ENCODE measurements around the gene UTS2B.

The UTS2B gene, protein sequence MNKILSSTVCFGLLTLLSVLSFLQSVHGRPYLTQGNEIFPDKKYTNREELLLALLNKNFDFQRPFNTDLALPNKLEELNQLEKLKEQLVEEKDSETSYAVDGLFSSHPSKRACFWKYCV

DNA sequence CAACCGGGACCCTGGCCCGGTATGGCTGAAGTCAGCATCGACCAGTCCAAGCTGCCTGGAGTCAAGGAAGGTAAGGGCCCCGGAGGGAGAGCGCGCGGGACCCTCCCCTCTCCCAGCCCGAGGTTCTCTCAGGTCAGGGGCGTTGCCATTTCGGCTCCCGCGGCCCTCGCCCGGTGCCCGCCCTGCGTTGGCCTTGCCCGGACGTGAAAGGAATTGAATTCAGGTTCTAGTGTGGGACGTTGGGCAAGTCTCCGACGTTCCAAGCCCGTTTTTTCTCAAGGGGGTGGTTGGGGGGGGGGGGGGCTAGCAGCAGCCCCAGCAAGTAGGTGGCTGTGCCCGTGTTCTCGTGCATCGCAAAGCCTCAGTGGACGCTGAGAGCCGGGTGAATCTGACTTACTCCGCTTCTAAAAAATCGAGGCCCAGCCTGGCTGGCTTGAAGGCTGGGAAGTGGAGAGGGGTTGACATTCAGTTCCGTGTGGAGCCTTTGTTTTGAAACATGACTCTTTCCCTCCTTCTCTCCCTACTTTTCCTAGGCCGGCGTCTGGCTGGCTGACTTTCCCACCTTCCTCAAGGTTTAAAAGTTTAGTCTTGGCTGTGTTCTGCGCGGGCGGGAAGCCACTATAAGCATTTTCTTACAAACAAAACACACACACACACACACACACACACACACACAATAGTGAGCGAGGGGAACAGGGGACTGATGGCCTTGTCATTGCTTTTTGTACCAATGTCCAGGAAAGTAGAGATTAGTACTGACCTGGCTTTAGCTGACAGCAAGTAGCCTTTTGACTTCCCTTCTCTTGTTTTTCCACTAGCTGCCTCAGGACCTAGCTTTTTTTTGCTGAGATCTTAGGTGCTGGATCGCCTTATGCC is at the start of gene UTS2B:
TSS of gene UTS2B (minus strand) at position 873 of the 876 bp plus-strand sequence. CDS start 48,337 bp downstream, outside the sequence.
- DNase-seq: no peak

DNA sequence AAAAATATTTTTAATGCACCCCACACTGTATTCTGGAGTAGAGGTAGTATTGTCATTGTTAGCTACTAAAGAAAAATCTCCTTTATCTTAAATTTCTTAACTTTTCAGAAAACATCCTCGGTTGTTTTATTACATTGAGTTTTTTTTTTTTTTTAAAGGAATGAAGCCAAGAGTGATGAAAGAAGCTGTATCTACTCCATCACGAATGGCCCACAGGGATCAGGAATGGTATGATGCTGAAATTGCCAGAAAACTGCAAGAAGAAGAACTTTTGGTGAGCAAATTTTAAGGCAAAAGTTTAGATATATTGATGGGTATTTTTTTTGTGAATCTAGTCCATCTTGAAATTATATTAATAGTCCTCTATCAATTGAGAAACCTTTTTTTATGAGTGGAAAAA is 49.7 kb upstream of the UTS2B start:
- no peak for DNase-seq

DNA sequence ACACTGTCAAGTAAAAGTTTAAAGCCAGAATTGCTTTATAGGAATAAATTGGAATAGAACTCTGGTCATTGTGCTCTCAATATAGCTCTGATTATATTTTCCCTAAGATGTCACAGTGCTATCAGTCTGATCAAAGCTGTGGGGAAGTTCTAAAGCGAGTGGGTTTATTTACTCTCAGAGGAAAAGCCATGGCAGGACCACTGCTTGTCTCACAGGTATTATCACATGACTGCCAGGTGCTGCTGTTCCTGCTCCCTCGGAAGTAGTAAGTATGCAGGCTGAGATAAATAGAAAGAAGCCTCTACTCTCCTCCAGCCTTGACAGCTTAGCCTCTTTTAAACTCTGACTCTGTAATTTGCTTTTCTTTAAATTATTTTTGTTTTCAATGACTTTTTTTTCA is 49.1 kb upstream of the UTS2B start:
- no peak for DNase-seq

DNA sequence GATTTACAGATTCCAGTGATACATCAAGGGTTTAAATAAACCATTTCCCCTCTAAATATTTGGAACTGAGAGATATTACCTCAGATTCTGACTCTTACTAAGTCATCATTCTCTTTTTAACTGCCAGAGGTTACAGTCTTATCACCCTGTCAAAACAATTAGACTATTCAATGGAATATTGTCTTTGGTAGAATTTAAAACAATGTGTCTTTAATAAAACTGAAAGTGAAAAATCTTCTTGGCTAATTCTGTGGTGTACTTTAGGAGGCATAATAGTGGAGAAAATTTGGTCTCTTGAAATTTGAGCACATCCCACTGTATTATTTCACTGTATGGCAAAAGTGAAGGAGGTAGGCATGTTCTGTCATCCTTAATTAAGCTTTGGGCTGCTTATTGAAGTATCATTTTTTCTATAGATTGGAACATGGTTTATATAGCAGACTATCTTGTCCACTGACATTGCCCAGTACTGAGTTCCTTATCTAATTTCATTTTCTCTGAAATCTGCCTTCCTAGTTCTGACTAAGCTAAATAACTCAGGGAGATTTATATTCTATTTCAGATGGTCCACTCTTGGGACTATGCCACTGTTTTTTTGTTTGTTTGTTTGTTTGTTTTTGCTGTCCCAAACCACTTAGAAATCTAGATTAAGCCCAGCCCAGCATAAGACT is 48.0 kb upstream of the UTS2B start:
- no peak for DNase-seq

DNA sequence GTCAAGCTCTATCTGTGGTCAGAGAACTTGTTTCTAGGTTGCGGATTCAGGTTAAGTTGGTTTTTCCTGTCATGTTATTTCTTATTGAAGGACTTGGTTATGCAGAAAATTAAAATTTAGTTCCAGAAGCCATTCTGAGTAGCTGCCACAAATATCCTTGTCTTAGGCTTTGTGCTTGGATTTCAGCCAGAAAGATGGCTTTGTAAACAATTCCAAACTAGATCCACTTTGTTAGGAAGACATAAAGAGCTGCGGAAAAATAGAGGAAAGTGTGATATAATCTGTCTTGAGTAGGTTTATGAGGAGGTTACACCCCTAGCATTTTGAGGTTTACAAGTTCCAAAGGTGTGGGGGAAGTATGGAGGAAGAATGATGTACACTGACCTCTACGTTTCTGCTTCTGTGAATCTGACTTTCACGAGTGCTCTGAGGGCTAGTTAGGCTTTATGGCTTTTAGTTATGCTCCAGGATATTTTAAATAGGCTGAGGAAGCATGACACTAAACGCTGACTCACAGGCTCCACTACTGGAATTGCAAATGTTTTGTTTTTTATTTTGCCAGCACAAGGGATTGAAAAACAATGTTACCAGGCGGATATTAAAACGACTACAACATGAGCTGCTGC is 46.3 kb upstream of the UTS2B start:
- DNase-seq: no peak

DNA sequence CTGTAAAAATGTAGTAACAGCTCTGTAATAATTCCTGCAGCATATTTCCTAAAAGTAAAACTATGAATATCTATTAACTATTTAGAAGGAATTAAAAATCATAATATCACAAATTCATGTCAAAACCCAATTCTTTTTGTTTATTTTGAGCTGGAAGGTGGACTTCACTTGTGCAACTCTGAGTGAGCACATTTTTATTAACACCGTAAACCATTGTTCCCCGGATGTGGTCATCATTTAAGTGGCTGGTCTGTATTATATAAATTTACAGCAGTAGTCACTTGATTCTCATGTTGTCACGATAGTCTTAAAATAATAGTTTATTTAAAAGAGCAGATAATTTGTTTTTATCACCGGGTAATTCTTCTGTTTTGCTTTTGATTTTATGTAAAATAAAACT is 43.0 kb upstream of the UTS2B start:
- DNase-seq: no peak

DNA sequence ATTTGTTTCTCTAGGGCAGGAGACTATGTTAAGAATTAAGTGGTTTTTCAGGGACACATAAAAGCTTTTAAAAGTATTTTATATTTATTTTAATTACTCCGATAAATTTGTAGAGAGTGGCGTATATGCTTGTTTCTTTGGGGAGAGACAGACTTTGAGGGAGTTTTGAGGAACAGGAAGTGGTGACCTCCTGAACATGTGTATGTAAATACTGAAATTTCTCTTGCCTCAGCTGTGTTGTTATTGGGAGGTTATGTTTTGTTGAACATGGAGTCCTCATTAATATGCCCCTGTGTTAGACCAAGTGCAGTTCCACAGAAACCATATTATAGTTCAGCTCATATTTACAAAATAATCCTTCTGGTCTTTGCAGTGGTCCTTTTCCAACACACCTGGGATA is 41.8 kb upstream of the UTS2B start:
- DNase-seq: no peak

DNA sequence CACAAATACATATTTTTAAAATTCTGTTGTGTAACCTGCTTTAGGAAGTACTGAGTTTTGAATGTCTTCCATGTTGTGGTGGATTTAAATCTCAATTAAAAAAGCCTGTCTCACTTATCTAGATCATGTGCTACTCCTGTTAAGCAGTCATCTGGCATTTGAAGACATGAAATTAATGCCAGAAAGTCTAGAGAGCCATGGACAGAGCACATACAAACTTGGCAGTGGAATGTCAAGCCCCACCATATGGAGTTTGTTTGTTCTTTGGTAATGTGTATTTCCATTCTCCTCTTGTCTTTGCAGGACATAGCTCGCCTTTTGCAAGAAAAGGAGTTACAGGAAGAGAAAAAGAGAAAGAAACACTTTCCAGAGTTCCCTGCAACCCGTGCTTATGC is 39.3 kb upstream of the UTS2B start:
- no peak for DNase-seq

DNA sequence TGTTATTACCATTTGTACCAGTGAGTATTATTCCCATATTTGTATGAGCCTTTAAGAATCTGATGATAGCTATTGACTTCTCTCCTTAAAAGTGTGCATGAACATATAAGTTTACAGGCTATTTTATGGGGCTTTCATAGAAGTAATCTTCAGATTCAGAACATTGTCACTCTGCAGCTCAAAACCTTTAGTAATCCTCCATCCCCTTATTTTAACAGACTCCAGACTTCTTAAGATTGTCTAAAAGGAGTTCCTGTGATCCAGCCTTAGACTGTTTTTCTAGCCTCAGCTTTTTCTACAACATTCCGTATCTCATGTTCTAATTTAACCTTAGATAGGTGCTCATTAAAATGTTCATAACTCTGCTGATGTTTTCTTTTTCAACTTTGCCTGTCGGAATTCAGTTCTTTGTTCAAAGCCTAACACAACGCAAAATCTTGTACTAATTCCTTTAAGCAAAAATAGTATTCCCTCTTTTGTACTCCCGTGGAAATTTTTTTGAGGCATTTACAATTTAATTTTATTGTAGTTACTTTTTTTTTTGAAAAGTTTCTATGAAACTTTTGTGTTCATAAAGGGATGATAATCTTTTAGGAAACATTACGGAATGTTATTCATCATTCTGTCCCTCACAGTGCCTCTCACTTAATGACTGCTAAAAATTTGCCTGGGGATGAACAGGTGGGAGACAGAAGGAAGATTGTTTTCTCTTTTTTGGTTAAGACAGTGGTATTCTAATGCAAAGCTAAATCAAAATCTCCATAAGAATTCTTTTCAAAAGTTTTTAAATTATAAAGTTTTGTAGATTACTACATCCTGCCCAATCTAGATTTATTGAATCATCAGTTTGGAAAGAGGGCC is 38.7 kb upstream of the UTS2B start:
- no peak for DNase-seq

DNA sequence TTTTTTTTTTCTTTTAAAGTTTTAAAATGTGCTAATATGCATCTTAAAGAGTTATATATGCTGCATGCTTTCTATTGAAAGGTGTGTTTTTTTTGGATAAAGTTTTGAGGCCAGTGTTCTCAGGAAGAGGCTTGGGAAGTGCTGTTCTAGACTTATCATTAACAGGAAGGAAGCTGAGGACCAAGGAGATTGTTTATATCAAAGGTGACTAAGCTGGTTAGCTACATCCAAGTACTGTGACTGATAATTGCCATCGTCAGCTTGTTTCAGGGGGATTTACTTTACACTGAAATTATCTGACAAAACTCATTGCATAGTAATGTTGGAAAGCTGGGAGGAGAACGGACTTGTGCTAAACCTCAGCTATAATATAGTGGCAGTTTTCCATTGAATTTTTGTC is 36.3 kb upstream of the UTS2B start:
- no peak for DNase-seq

DNA sequence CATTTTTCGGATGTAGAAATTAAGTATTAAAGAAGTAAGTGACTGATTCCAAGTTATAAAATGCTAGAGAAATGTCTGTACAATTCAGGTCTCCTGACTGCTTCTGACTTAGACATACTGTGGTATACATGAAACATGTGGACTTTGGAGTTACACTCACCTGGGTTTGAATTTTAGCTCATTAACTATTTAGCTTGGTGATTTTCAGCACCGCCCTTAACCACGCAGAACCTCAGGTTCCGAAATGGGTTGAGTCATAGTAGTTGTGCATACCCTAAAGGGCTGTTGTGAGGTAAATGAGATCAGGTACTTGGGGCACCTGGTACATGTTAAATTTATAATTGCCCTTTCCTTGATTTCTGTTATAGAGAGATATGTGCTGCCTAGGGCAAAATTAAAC is 32.9 kb upstream of the UTS2B start:
- no peak for DNase-seq

DNA sequence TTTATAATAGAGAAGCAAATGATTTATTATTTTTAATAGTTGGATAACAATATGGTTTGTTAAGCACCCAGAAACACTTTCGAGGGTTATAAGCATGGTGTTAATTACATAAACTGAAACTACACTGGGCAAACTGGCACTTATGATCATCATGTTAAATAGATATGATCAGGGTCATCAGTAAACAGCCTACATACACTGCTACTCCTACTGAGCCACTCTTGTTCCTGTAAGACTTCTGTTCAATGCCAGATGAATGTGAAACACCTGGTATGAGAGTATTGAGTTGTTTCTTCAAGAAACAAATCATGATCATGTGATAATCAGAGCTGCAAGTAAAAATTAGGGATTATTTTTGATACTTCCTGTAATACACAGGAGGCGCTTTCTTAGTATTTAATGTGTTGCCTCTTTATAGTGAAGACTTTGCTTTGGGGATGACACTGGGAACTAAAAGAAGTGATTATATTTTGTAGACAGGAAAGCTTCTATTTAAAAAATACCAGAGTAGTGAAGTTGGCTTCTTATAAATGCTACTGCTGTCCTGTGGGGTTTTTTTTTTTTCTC is 32.3 kb upstream of the UTS2B start:
- DNase-seq: no peak

DNA sequence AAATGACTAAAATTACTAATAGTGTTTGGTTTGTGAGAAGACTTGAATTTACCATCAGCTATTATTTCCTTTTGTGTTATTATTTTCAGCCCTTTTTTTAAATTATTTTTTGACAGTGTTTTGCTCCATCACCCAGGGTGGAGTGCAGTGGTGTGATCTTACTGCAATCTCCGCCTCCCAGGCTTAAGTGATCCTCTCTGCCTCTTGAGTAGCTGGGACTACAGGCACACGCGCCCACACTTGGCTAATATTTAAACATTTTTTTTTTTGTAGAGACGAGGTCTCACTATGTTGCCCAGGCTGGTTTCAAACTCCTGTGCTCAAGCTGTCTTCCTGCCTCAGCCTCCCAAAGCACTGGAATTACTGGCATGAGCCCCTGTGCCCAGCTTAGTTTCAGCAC is 31.7 kb upstream of the UTS2B start:
- DNase-seq: no peak

DNA sequence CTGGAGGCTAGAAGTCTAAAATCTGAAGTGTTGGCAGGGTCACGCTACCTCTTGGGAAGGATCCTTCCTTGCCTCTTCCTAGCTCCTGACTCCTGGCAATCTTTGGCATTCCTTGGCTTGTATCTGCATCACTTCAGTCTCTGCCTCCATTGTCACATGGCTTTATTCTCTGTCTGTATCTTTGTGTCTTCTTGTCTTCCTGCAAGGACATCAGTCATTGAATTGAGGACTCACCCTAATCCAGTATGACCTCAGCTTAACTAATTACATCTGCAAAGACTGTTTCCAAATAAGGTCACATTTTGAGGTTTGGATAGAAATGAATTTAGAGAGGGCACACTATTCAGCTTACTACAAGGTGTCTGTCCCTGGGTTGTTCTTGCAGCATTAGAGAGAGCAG is 31.1 kb upstream of the UTS2B start:
- DNase-seq: no peak

DNA sequence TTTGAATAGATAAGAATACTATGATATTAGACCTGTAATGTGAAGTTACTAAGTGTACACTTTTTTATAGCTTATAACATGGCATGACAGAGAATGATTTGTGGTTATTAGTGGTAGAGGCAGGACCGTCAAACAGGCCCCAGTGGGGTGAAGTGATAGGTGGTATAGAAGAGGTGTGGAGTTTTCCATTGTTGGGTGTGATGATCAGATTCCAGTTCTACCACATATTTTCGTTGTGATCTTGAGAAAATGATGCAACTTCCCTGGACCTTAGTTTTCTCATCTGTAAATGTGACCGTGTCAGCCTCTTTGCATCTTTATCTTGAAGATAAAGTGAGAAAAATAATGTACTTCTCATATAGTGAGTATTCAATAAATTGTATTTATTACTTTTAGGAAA is 30.3 kb upstream of the UTS2B start:
- DNase-seq: no peak

DNA sequence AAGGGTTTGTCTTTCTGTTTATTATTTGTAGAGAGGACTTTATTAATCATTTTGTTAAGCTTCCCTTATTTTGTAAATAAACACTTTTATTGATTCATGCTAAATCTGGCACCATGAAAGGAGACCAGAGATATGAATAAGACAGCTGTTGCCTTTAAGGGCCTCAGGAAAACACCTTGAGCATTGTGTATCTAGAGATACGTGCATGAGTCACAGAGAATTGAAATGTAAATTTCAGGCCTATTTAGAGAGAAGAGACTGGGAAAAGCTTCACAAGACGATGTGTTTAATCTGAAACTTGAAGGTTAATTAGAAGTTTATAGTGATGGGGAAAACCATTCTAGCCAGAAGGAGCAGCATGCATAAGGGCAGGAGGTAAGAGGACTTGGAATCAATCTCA is 28.6 kb upstream of the UTS2B start:
- no peak for DNase-seq

DNA sequence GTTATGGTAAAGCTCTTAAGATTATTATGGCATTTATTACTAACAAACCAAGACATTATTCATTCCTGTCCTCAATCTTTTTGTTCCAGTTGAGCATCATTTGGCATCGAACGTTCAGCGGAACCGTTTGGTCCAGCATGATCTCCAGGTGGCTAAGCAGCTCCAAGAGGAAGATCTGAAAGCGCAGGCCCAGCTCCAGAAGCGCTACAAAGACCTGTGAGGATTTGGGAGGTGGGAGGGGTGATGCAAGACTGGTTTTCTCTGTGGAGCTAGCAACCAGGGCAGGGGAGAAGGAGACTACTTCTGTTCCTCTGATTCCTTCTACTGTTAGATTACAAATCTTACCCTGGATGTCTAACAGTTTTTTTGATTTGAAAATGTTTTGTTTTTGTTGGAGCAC is 27.6 kb upstream of the UTS2B start:
- DNase-seq: no peak

DNA sequence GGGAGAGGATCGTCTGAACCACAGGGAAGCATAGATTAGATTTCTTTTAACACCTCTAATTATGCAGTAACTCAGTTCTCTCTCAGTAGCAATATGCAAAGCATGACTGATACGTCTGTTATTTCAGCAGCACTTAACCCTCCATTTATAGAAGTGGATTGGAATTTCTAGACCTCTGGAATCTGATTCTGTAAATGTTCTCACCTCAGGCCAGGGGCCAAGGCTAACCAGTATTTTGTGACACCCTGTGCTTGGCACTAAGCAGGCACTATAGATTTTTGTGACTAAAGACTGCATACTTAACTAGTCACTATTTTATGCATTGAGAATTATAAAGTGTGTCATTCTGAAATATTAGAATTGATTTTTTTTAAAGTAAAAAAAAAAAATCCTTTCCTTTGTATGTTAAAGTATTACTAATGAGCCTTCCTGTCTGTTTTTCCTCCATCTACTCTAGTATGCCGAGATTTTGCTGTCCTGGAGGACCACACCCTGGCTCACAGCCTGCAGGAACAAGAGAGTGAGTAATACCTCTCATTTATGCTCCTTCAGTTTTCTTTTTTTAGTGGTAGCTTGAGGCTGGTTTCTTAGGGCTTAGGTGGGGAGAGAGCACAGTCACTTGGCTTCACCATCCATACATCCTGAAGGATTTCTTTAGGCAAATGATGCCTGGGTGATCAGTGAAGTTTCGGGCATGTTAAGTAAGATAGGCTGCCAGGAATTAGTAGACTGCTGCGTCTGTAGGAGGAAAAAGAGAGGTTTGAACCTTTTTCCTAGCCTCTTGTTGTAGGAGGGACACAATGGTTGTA is 26.5 kb upstream of the UTS2B start:
- no peak for DNase-seq

DNA sequence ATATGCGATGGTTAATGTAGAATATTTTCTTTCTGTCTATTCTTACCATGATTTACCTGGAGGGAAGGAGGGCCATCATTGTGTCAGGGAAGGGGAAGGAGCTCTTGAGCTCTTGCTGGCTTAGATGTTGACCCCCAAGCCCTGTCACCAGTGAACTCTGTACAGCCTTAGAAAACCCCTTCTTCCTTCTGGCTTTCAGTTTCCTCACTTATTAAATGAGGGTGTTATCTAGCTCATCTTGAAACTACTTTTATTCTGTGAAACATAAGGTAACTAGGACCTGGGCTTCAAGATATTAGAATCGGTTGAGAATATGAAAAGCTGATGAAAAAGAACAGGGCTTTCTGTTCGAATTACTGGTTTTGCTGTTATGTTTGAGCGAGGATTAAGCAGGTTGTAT is 25.1 kb upstream of the UTS2B start:
- DNase-seq: no peak

DNA sequence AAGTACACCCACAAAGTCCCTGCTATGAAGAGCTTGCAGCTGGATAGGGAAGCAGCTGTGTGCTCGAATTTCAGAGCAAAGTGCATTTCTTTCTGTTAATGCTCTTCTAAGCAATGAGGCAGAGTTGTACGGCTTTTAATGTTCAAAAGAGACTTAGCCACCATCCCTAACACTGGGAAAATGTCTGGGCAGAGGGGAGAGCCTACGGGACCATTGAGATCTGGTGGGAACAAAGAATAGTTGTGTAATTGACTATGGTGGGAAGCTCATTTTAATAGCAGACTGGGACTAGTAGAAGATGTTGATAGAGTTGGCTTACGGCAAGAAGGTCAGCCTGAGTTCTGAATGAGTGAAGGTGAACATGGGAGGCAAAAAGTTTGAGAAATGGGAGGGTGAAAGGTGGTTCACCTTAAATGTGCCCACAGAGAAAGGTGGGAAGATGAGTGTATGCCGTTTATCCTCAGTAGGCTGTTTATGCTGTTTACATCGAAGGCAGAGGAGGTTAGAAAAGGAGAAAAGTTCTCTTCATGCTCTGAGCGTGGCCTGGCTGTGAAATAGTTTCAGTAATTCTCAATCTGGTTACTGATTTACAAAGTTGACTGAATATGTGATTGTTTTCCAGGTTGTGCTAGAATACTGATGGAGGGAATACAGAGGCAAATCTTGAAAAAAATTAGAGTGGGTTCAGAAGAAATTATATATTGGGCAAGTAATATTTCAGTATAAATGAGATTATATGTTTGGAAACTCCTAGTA is 22.9 kb upstream of the UTS2B start:
- DNase-seq: no peak

DNA sequence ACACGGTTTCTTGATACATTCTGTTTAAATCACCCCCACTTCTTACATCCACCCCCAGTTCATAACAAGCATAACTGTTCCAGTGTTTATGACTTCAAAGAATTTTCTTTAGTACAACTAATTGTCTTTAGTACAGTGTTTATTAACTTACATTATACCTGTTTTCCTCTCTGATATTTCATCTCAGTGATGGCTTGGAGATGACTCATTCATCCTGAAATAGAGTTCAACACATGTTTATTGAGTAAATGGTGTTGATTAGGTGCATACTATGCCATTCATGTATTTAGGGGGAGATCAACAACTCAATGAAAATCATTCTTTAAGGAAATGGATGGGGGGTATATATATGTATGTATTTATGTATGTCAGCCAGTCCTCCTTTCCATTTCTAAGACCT is 21.7 kb upstream of the UTS2B start:
- no peak for DNase-seq
